Ovary (tissue), 3 donors: Measurements from ENCODE around the gene FAM161A.

Experiments used
- CTCF ChIP-seq, 3 donors: fragments of 450-650 bp in 2 of 3; fragments of 200-600 bp in 1 of 3; IDR thresholded peaks; one replicate each; pipeline versions ENCODE4 v1.5.1 to v1.8.0; 2016 to 2022; ENCODE audit warnings: antibody characterized with exemption in 3 of 3, mild to moderate bottlenecking in 1 of 3
- EP300 ChIP-seq: sonication (generic); formaldehyde crosslinking; IDR thresholded peaks from one replicate; pipeline ENCODE4 v1.6.1; 2017; ENCODE audit warnings: antibody characterized with exemption
- donor health status: DM: no; HTN: no; CAD: no.

- TF ChIP-seq CTCF (IDR thresholded peaks at IDR 0.05) (no peak), EP300 (no peak)
Observed at GRCh38 chr2:61807036-61807757, 46.7 kb downstream of the FAM161A start.
